Stimulated activated CD4-positive, alpha-beta T cell treated with anti-CD3 and anti-CD28 coated beads, Interleukin-12 subunit alpha, Interleukin-12 subunit beta, amount 100 ng/mL, for 4 hours (primary cell): ENCODE data around the gene USH1G.
"Not testable (repeated sequence)": the region's sequence is repeated elsewhere in the genome, so short reads cannot be mapped to it uniquely, and the experiment has no call there.

Source experiments
- DNase-seq: peaks from one replicate; pipeline ENCODE4 v3.0.0-alpha.2; 2020

Gene USH1G

DNA sequence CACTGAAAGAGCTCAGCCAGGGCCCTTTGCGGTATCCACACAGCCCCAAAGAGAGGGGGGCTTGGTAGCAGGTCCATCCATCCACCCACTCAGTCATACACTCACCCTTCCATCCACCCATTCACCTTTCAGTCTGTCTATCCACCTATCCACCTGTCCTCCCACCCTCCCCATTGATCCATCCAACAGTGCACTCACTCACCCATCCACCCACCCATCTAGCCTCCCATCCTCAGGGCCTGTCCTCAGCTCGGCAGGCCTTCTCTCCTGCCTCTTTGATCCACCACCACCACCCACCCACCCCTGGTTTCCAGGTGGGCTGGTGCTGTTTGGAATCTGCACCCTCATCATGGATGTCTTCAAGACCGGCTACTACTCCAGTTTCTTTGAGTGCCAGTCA is 2.2 kb upstream of the USH1G start:
- DNase-seq = no peak

DNA sequence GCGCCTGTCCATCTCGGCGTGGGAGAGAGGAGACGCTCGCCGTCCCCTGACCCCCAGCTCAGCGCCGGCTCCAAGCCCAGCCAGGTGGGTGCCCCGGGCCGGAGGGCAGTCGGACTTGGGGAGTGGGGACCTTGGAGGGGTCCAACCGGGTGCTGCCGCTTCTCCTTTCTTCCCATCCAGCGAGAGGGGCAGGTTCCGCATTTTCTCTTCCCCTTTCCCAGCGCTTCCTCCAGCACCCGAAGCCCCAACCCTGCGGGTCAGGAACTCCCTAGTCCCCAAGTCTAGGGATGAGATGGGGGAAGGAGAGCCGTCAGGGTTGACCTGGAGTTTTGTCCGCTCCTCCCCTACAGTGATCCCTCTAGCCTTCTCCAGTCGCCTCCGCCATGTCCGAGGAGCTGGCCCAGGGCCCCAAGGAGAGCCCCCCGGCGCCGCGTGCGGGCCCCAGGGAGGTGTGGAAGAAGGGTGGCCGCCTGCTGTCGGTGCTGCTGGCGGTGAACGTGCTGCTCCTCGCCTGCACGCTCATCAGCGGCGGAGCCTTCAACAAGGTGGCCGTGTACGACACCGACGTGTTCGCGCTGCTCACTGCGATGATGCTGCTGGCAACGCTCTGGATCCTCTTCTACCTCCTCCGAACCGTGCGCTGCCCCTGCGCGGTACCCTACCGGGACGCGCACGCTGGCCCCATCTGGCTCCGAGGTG is 1.3 kb upstream of the USH1G start, which contains the start of gene OTOP2:
OTOP2 (plus strand) TSS at position 24 of the 699 bp plus-strand sequence; CDS start at position 384, 360 bp downstream.
- DNase-seq = peak; percentile 5

DNA sequence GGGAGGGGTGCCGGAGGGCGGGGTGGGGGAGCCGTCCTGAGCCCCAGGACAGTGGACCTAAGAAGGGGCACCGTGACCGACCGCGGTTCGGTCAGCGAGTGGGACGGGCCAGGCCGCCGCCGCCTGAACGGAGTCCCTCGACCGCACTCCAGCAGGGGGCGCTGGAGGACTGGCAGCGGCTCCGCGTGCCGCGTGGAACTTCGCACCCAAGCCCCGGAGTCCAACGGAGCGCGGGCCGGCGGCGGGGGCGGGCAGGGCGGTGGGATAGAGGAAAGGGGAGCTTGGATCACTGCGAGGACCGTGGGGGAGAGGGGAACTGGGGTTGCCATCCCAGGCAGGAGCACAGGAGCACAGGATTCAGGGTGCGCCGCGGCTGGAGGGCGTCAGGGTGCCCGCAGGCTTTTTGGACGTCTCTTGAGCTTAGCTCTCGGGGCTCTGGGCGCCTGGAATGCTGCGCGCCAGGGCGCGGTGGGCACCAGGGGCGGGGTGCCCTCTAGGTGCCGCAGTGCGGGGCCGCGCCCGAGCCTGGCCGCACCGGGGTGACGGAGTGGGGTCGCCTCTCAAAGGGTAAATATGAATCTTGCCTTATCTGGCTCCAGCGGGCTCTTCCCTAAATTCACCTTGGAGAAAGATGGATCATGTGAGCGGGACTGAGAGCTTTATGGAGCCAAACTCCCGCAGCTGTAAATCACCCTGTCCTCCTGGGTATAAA is 639 bp upstream of the USH1G start:
- peak; percentile 75 for DNase-seq

DNA sequence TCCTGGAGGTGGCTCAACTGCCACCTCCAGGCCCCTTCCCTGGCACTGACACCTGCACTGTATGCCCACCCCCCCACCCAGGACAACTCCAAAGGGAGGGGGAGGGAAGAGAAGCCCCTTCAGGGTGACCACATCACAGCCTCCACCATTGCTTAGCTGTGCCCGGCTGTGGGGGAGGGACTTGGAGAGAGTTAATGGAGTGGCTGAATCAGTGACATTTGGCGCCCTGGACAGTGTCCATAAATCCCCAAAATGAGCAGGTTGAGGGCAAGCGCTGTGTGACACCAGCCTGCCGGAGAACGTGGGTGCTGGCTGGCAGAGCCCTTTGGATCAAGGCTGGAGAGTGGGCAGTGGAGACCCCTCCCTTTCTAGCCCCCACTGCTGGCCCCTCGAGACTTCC is 883 bp downstream of the USH1G start:
- DNase-seq = no peak

DNA sequence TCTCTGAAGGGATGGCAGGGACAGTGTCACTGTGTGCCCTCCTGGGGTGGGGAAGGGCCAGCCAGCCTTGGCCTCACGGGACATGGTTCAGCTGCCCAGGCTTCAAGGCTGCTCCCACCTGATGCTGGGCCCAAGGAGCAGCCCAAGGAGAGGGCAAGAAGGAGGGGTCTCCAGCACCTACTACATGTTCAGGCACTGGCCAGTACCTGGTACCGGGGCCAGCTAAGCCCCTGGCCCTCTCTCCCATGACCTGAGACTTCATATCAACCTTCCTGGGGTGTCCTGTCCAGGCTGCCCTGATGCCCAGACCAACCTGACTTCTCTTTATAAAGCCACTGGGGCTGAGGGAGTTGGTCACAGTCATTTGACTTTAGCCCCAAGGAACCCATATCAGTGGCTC is 1.3 kb downstream of the USH1G start:
- no peak for DNase-seq

DNA sequence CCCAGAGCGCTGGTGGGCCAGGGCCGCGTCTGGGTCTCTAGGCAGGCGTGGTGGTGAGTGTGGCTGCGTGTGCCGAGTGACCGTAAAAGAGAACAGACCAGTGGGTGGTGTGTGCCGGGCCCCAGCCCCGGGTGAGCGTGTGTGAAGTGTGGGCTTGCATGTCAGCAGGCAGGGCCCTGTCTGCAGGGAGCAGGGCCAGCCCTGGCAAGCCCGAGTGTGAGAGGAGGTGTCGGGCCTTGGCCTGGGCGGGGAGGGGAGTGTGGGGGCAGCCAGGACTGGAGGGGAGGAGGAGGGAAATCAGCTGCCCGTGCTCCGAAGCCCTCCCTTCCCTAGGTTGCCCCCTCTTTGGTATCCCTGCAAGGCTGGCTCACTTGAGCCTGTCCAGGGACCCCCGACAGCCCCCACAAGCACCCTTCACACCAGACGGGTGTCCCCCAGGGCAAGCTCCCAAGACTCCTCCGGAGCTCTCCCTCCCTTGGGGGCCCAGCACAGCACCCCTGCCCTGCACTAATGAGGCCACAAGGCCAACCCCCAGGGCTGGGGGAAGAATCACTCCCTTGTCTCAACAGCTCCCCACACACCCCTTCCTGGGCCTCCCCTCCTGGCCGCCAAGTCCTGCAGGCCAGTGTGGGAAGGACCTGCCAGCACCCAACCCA is 1.9 kb downstream of the USH1G start:
- DNase-seq = no peak

DNA sequence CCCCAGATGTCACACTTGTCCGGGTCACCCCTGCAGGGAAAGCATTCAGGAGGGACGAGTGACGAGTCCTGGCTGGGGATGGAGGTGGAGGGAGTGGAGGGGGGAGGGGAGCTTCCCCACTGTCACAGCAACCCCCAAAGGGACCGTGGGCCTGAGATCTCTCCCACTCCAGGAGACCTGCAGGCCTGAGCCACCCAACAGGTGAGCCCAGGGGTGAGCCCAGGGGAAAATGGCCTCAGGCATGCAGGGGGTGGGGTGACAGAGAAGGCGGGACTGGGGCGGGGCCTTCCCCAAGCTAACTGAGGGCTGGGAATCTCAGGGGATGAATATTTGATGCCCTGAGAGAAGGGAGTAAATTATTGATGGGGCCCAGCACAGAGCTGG is 2.4 kb downstream of the USH1G start:
- DNase-seq = no peak

DNA sequence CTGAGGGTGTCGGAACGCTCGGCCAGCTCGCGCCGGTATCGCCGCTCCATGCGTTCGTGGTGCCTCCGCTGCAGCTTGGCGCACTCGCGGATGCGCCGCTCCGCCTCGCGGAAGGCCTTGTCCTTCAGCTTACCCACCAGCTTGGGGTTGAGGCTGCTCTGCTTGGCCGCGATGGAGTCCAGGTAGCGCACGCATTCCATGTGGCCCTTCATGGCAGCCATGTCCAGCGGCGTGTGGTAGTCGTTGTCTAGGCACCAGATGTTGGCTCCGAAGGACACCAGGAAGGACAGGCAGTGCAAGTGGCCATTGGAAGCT is 2.8 kb downstream of the USH1G start:
- DNase-seq = no peak

DNA sequence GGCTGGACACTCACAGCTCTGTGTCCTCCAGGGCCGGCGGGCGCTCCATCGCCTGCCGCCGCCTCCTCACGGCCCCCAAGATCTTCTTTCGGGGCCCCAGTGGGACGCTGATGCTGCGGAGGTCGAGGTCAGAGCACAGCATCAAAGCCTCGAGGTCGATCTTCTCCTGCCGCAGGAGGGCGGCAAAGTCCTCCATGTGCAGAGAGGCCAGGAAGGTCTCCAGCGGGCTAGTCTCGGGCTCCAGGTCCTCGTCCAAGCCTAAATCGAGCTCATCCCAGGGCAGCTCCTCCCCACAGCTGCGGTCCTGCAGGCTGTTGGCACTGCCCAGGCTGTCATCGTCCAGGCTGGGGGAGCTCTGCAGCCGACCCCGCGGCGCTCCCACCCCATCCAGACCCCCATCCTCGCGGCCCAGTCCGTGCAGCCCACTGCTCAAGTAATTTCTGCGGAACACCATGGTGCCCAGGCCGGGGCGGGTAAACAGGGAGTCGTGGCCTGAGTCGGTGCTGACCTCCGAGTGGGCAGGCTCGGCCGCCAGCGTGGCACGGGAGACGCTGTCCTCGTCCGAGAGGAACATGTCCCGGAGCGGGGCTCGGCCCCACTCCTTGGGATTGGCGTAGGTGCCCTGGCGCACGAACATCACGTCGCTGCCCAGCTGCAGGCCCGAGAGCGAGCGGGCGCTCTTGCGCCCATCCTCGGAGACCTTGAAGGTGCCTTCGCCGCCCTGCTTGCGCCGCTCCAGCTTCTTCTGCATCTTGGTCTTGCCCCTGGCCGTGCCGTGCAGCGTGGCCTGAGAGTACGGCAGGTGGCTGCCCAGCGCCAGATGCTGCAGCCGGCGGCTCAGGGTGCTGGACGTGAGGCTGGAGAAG is 3.4 kb downstream of the USH1G start:
- DNase-seq = peak; percentile 6

DNA sequence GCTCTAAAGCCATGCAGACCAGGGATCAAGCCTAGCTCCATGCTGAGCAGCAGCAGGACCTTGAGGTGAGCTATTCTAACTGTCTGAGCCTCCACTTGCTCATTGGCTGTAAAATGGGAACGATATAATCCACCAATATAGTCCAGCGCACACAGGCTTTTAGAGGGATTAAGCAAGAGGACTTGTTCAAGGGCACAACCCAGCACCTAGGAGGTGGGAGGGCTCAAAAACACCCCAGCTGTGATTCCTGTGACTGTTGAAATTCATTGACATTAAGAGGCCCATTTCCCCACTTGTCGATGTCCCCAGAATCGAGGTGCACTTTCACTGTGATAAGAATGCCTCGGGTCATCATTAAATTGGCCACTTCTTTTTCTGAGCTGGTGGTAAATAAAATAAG is 4.1 kb downstream of the USH1G start:
- no peak for DNase-seq

DNA sequence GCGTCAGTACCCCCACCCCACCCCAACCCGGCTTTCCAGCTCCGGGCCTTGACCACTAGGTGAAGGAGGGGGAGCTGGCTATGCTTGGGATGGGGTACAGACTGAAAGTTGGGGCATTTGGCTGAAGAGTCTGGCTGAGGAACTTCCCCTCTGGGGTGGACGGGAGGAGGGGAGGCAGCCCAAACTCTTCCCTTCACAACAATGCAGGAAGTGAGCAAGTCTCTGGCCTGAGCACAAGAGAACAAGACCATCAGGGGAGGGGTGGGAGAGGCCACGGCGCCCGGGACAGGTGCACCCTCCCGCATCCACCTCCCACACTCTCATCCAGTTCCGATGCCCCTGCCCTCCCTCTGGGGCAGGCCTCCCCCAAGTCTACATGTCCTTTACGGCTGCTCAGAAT is 5.6 kb downstream of the USH1G start:
- DNase-seq = no peak

DNA sequence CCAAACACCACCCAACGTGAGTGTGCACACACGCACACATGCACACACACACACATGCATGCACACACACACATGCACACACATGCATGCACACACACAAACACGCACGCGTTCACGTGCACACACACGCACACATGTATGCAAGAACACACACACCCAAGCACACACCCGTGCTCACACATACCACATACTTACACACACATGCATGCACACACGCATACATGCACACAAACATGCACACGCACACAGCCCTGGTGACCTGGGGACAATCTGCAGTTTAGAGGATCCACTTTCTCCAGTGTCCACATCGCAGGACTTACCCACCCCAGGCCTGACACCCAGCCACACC is 6.2 kb downstream of the USH1G start:
- DNase-seq = no peak

DNA sequence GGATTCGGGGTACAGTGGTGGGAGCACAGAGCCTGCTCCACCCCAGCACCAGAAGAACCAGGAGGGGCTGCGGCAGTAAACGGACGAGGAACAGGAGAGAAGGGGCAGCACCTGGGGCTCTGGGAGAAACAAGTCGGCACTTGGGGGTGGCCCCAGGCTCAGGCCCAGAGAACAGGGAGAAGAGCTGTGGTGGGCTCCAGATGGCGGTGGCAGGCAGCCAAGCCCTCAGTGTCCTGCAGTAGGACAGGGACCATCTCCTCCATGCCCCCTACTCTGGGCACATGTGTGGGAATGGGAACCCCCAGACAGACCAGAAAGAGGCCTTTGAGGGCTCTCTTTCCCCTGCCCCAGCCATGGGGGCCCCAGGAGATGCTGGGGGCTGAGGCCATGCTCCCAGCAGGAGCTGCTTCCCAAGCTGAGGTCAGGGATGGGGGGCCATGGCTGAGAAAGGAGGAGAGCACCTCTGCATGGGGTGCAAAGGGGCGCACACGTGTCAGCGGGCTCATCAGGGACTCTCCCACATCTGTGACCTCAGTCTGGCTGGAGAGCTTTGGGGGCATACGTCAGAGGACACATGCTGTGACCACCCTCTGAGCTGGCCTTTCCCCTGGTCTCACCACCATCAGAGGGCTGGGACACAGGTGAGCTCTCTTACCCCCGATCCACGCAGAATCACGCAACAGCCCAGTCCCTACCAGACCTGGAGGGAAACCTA is 6.8 kb downstream of the USH1G start:
- DNase-seq = no peak

DNA sequence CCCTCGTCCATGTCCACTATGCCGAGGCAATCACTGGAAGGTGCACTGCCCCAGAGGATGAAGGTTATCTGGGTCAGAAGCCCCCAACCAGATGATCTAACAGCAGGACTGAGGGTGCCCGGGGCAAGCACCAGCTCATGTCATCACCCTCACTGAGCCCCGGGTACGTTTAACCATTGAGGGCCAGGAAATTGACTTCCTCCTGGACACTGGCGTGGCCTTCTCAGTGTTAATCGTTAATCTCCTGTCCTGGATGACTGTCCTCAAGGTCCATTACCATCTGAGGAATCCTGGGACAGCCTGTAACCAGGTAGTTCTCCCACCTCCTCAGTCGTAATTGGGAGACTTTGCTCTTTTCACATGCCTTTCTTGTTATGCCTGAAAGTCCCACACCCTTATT is 11.6 kb downstream of the USH1G start:
- not testable (repeated sequence) for DNase-seq

DNA sequence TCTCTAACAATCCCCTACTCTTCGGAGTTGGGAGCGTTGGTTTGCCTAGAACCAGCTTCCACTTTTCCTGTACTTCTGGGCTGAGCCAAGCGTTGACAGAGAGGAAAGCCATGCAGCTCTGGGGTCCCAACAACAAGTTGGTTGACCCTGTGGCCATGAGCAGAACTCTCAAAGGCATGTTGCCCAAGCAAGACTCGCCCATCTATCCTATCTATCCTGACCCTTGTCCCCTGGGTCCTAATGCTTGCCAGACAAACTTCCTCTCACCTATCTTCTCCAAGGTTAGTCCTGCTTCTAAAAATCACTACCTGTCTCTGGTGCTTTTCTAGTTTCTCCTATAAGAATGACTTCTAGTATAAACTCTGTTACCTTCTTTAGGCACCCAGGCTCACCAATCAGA is 14.0 kb downstream of the USH1G start:
- not testable (repeated sequence) for DNase-seq

DNA sequence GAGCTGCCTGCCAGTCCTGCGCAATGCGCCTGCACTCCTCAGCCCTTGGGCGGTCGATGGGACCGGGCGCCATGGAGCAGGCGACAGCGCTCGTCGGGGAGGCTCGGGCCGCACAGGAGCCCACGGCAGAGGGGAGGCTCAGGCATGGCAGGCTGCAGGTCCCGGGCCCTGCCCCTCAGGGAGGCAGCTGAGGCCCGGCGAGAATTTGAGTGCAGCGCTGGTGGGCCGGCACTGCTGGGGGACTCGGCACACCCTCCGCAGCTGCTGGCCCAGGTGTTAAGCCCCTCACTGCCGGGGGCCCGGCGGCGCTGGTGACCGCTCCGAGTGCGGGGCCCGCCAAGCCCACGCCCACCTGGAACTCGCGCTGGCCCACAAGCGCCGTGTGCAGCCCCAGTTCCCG is 16.0 kb downstream of the USH1G start:
- DNase-seq = no peak

DNA sequence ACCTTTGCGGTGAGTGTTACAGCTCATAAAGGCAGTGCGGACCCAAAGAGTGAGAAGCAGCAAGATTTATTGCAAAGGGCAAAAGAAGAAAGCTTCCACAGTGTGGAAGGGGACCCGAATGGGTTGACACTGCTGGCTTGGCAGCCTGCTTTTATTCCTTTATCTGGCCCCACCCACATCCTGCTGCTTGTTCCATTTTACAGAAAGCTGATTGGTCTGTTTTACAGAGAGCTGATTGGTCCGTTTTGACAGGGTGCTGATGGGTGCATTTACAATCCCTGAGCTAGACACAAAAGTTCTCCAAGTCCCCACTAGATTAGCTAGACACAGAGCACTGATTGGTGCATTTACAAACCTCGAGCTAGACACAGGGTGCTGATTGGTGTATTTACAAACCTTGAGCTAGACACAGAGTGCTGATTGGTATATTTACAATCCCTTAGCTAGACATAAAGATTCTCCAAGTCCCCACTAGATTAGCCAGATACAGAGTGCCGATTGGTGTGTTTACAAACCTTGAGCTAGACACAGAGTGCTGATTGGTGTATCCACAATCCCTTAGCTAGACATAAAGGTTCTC is 16.8 kb downstream of the USH1G start:
- DNase-seq = not testable (repeated sequence)

DNA sequence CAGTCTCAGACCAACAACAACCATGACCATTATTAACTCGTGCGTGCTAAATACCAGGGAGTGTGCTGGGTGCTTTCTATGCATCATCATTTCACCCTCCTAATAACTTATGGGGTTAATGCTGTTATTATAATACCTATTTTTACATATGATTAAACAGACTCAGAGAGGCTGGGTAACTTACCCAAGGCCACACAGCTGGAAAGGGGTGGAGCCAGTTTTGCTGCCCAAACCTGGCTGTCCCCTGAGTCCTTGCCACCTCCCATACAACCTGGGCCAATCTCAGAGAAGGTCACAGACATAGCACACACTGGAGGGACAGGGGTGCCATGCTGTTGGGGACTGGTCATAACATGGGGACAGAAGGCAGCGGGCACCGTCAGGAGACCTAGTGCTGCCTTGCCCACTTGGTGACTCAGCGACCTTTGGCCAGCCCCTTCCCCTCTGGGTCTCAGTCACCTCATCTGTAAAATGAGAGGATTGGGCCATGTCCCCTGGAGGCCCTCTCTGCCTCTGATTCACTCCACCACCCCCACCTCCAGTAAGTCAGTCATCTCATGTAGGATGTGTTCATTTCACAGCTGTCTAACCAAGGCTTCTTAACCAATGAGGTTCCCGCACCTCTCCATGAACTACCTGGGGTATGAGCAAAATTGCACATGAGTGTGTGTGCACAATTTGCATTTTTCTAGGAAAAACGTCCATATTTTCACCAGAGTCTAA is 18.2 kb downstream of the USH1G start:
- DNase-seq = no peak

DNA sequence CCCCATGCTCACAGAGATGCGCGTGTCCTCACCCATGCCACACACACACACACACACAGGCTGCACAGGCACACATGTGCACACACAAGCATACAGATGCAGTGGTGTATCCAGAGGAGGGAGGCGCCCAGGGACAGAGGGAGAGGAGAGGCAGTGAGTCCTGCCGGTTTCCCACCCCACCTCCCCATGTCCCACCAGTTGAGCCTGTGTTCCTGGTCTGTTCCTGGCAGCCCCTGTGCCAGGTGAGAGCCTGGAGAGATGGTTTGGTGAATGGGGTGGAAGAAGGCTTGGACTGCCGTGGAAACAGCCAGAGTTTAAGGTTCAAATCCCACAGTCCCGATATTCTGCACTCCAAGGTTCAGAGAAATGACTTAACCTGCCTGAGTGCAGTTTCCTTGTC is 19.4 kb downstream of the USH1G start:
- no peak for DNase-seq

DNA sequence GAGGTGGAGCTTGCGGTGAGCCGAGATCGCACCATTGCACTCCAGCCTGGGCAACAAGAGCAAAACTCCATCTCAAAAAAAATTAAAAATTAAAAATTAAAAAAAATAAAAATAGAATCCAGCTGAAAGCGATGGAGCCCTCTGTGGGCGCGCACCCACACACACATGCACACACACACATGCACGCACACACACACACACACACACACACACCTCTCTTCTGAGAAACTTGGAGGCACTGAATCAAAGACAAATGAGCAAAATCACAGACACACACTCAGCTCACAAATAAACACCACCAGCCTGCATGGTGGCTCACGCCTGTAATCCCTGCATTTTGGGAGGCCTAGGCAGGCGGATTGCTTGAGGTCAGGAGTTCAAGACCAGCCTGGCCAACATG is 20.0 kb downstream of the USH1G start:
- no peak for DNase-seq

DNA sequence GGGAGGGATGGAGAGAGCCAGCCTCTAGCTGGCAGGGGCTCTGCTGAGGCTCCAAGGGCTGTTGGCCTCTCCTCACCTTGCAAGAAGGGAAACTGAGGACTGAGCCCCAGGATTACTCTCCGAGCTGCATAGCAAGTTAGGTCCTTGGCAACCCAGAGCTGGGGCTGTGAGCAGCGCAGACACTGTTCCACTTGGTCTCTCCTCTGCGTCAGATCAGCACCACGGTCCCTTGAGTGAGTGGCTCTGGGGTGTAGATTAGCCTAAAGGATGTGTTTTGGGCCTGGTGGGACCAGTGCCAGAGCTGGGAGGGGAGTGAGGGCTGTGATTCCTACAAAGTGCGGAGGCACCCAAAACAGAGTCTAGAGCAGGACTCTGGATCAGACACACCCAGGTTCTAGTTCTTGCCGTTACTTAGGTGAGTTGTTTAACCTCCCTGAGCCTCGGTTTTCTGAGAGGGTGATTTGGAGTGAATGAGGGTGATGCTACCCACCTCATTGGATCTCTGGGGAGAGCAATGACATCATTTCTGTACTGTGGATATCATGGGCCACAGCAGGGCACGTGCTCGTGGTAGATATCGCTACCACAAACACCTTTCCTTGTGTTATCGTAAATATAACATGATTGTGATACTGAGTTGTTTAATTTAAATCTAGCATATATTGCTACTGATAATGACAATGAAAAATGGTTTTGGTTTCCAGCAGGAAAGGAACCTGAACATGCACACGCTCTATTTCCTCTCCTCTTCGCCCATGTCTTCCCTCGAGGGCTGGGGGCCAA is 21.5 kb downstream of the USH1G start:
- DNase-seq = no peak
